IMR-90 (cell line): ENCODE data around the gene MILR1. TPM values are rescaled to one million over a fixed set of nuclear protein-coding genes. Genes with fewer than 3 reads are reported as not detected.
A peak's percentile ranks its signal among the peaks of the same experiment; 100 is the strongest.

ENCODE experiments used
- ATAC-seq: fragments of 200-7000 bp; cut with Tn5 transposase; 2 replicates; pipeline ENCODE4 v1.9.1; 2020; ENCODE audit warnings: low read depth, mild to moderate bottlenecking, moderate library complexity
- BruUV-seq: library from RNA; stranded (reverse); fragments of 400-500 nt; replicated peaks from 2 replicates; lab custom pipeline; 2021; lab: Mats Ljungman, UMichigan
- CTCF ChIA-PET: fragments of 300-600 bp; formaldehyde crosslinking; extraction: SDS; loops from one replicate; lab custom pipeline; 2021; ENCODE audit warnings: antibody characterized with exemption; lab: Yijun Ruan, JAX
- POLR2A ChIA-PET: fragments of 300-600 bp; sonication (Branson Sonifier 250); formaldehyde crosslinking; loops from one replicate; lab custom pipeline; 2022; ENCODE audit warnings: antibody characterized with exemption; ENCODE audit not compliant: unreplicated experiment; lab: Charles Lee
- DNase-seq: peaks from one replicate; pipeline ENCODE4 v3.0.0; 2013
- H2AFZ ChIP-seq: replicated peaks from 2 replicates; pipeline ENCODE3; 2013; ENCODE audit warnings: low read length, mild to moderate bottlenecking; ENCODE audit not compliant: poor library complexity
- H2AK5ac ChIP-seq: 2 replicates; pipeline ENCODE4 v1.6.1; 2013; ENCODE audit warnings: low read depth, low read length, inconsistent platforms
- H2AK9ac ChIP-seq: replicated peaks from 2 replicates; pipeline ENCODE3; 2013; ENCODE audit warnings: mild to moderate bottlenecking, low read depth, low read length, moderate library complexity; ENCODE audit not compliant: poor library complexity
- H2BK120ac ChIP-seq: 2 replicates; pipeline ENCODE4 v1.6.1; 2013; ENCODE audit warnings: low read depth, low read length, inconsistent platforms
- H2BK15ac ChIP-seq: 3 replicates; pipeline ENCODE4 v1.6.1; 2013; ENCODE audit warnings: low read depth, low read length, inconsistent platforms
- H2BK20ac ChIP-seq: 2 replicates; pipeline ENCODE4 v1.6.1; 2013; ENCODE audit warnings: low read depth, mild to moderate bottlenecking, inconsistent platforms, low read length, moderate library complexity
- H2BK5ac ChIP-seq: 2 replicates; pipeline ENCODE4 v1.6.1; 2013; ENCODE audit warnings: mild to moderate bottlenecking, low read depth, low read length, inconsistent platforms; ENCODE audit not compliant: poor library complexity, severe bottlenecking
- H3K14ac ChIP-seq: replicated peaks from 2 replicates; pipeline ENCODE4 v1.6.1; 2013; ENCODE audit warnings: low read depth, low read length, inconsistent platforms
- H3K18ac ChIP-seq: 2 replicates; pipeline ENCODE4 v1.6.1; 2013; ENCODE audit warnings: low read depth, low read length, control low read depth
- H3K23ac ChIP-seq: 2 replicates; pipeline ENCODE4 v1.6.1; 2013; ENCODE audit warnings: low read depth, low read length, inconsistent platforms
- H3K27ac ChIP-seq: 2 replicates; pipeline ENCODE4 v1.5.1; 2013; ENCODE audit warnings: mild to moderate bottlenecking, control low read depth, low read length; ENCODE audit not compliant: insufficient read depth
- H3K27me3 ChIP-seq: 2 replicates; pipeline ENCODE4 v1.6.1; 2013; ENCODE audit warnings: low read length; ENCODE audit not compliant: control insufficient read depth, insufficient read depth
- H3K36me3 ChIP-seq: 2 replicates; pipeline ENCODE4 v1.6.1; 2013; ENCODE audit warnings: low read length, mixed read lengths; ENCODE audit not compliant: control insufficient read depth, insufficient read depth
- H3K4ac ChIP-seq: 2 replicates; pipeline ENCODE4 v1.6.1; 2013; ENCODE audit warnings: low read depth, low read length, inconsistent platforms
- H3K4me1 ChIP-seq: 2 replicates; pipeline ENCODE4 v1.6.1; 2013; ENCODE audit warnings: low read length, mixed read lengths; ENCODE audit not compliant: control insufficient read depth, insufficient read depth
- H3K4me2 ChIP-seq: 2 replicates; pipeline ENCODE4 v1.6.1; 2013; ENCODE audit warnings: low read depth, mild to moderate bottlenecking, control low read depth, low read length, moderate library complexity
- H3K4me3 ChIP-seq: 2 replicates; pipeline ENCODE4 v1.5.1; 2013; ENCODE audit warnings: low read depth, mild to moderate bottlenecking, control low read depth, low read length, moderate library complexity; ENCODE audit not compliant: insufficient read depth
- H3K56ac ChIP-seq: 2 replicates; pipeline ENCODE4 v1.6.1; 2013; ENCODE audit warnings: low read length, inconsistent platforms; ENCODE audit not compliant: insufficient read depth; ENCODE audit errors: extremely low read depth
- H3K79me1 ChIP-seq, 2 experiments: 2 replicates each; pipeline ENCODE4 v1.6.1; 2013; ENCODE audit warnings: low read length in 2 of 2, inconsistent platforms in 1 of 2, low read depth in 1 of 2
- H3K9ac ChIP-seq: 2 replicates; pipeline ENCODE4 v1.6.1; 2013; ENCODE audit warnings: low read depth, low read length, control low read depth
- H3K9me1 ChIP-seq: 2 replicates; pipeline ENCODE4 v1.6.1; 2013; ENCODE audit warnings: low read length, inconsistent platforms; ENCODE audit not compliant: insufficient read depth
- H3K9me3 ChIP-seq: 2 replicates; pipeline ENCODE4 v1.6.1; 2013; ENCODE audit warnings: low read length; ENCODE audit not compliant: control insufficient read depth, insufficient read depth
- H4K20me1 ChIP-seq: 2 replicates; pipeline ENCODE4 v1.6.1; 2013; ENCODE audit warnings: low read length, inconsistent platforms; ENCODE audit not compliant: insufficient read depth
- H4K5ac ChIP-seq: 2 replicates; pipeline ENCODE4 v1.6.1; 2013; ENCODE audit warnings: mild to moderate bottlenecking, low read depth, low read length, control low read depth
- H4K8ac ChIP-seq, 2 experiments: 2 replicates each; pipeline ENCODE4 v1.6.1; 2013; ENCODE audit warnings: low read depth in 2 of 2, low read length in 2 of 2, control low read depth in 1 of 2, inconsistent platforms in 1 of 2
- H4K91ac ChIP-seq: 2 replicates; pipeline ENCODE4 v1.6.1; 2013; ENCODE audit warnings: low read depth, low read length, inconsistent platforms; ENCODE audit not compliant: insufficient read depth
- CEBPB ChIP-seq: IDR thresholded peaks from 2 replicates; pipeline ENCODE4 v1.6.1; 2012; ENCODE audit warnings: low read depth, low read length, improper control_type of control experiment
- CHD1 ChIP-seq: IDR thresholded peaks from 2 replicates; pipeline ENCODE4 v1.6.1; 2012; ENCODE audit warnings: low read depth, low read length, improper control_type of control experiment
- MXI1 ChIP-seq: IDR thresholded peaks from 2 replicates; pipeline ENCODE4 v1.6.1; 2012; ENCODE audit warnings: low read depth, mild to moderate bottlenecking, low read length, moderate library complexity, borderline replicate concordance
- RAD21 ChIP-seq: IDR thresholded peaks from 2 replicates; pipeline ENCODE4 v1.6.1; 2012; ENCODE audit warnings: low read length, improper control_type of control experiment
- RCOR1 ChIP-seq: IDR thresholded peaks from 2 replicates; pipeline ENCODE4 v1.6.1; 2012; ENCODE audit warnings: mild to moderate bottlenecking, low read length, improper control_type of control experiment; ENCODE audit not compliant: insufficient replicate concordance
- RFX5 ChIP-seq: IDR thresholded peaks from 2 replicates; pipeline ENCODE4 v1.8.0; 2012; ENCODE audit warnings: low read depth, mild to moderate bottlenecking, low read length, moderate library complexity
- SMC3 ChIP-seq: fragments of 150-350 bp; IDR thresholded peaks from 2 replicates; pipeline ENCODE4 v1.6.1; 2016; ENCODE audit warnings: low read depth, mild to moderate bottlenecking, antibody characterized with exemption, low read length, moderate library complexity
- WGBS, 2 experiments: methylation state at CpG; one replicate each; pipeline versions ENCODE4 v1.1.5 to v1.1.7; 2013; ENCODE audit warnings: missing lambda C conversion rate in 2 of 2; ENCODE audit not compliant: insufficient read length in 1 of 2; ENCODE audit errors: extremely low coverage in 2 of 2; 5-methylcytosine and 5-hydroxymethylcytosine counted together
- dilution Hi-C: fragments of 300-500 bp; cut with HindIII; formaldehyde crosslinking; loops from one replicate; pipeline ENCODE4 v1.14.3; 2018; ENCODE audit warnings: low sequenced_read_pairs; ENCODE audit not compliant: unreplicated experiment
- in situ Hi-C: fragments of 300-500 bp; cut with MboI; formaldehyde crosslinking; loops from 3 replicates; pipeline ENCODE4 v1.14.3; 2019; ENCODE audit warnings: low sequenced_read_pairs, inconsistent platforms, mixed read lengths
- intact Hi-C: fragments of 100-400 bp; cut with micrococcal nuclease; formaldehyde crosslinking; loops from 2 replicates; pipeline ENCODE4 v1.10.0; 2022
- polyA plus RNA-seq, 3 experiments: library from polyadenylated mRNA; depleted of rRNA; stranded (reverse); fragments of >200 nt; gene quantifications; 2 replicates each; pipeline ENCODE4 v1.2.3, GENCODE V29; 2012; ENCODE audit warnings: low replicate concordance in 1 of 3
- total RNA-seq: library from RNA; depleted of rRNA; stranded (reverse); fragments of >200 nt; gene quantifications from 2 replicates; pipeline ENCODE4 v1.2.3, GENCODE V29; 2012
- TF ChIP-seq, protein P1 (sequence below): fragments of 150-350 bp; IDR thresholded peaks from 2 replicates; pipeline ENCODE4 v1.6.1; 2017; ENCODE audit warnings: mild to moderate bottlenecking, antibody characterized with exemption, low read length, low read depth

MILR1 gene
- total and polyA plus RNA-seq, 2 of the 4 experiments (the other 2 are of a cell fraction) = 0.36 to 0.44 TPM

- CTCF ChIA-PET = no interaction called here
- peak overlapping the region; percentile 98 for H2AK5ac ChIP-seq
- peak overlapping the region; percentile 93 for H3K4me3 ChIP-seq
- peaks cover 79% of the 10 kb centered on the region for H4K20me1 ChIP-seq
- peak overlapping the region; percentile 99 for H3K4ac ChIP-seq
- H3K9me3 ChIP-seq = no peaks in the 10 kb centered on the region
- H3K23ac ChIP-seq = peak overlapping the region; percentile 99
- in situ Hi-C loops = no loop called here
- H3K9ac ChIP-seq = peak overlapping the region; percentile 94
- H4K5ac ChIP-seq = peak overlapping the region; percentile 77
- peaks cover 7% of the 10 kb centered on the region for H3K9me1 ChIP-seq
- H2BK15ac ChIP-seq = no peak overlapping the region; the same call in 2 of the 3 replicates
- H4K8ac ChIP-seq = peak overlapping the region; percentile 93 to 98
- TF ChIP-seq CEBPB (no peak), CHD1 (peak; percentile 97), RCOR1 (no peak), RFX5 (no peak), SMC3 (no peak), MXI1 (peak; percentile 60; the same call in 1 of the 2 replicates), RAD21 (no peak)
- TF ChIP-seq, protein P1, sequence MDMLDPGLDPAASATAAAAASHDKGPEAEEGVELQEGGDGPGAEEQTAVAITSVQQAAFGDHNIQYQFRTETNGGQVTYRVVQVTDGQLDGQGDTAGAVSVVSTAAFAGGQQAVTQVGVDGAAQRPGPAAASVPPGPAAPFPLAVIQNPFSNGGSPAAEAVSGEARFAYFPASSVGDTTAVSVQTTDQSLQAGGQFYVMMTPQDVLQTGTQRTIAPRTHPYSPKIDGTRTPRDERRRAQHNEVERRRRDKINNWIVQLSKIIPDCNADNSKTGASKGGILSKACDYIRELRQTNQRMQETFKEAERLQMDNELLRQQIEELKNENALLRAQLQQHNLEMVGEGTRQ = no peak
- peak overlapping the region; percentile 93 for H2BK5ac ChIP-seq
- H2BK20ac ChIP-seq = no peak overlapping the region
- WGBS, 2 experiments = 0% methylated on average over 56 of the region's 76 CpGs; no CpG with 5 or more reads in 1 of the 2 experiments
- peak; percentile 42 for ATAC-seq
- H4K91ac ChIP-seq = peak overlapping the region; percentile 98
- H3K56ac ChIP-seq = peak overlapping the region; percentile 98
- intact Hi-C loops = no loop called here
- peak overlapping the region; percentile 61 for H2BK120ac ChIP-seq
- peak overlapping the region; percentile 92 for H3K27ac ChIP-seq
- peaks cover 2% of the 10 kb centered on the region; the same call in 1 of the 2 replicates for H3K4me1 ChIP-seq
- peak overlapping the region; percentile 88 for H3K18ac ChIP-seq
- no TSS peak for BruUV-seq
- H3K4me2 ChIP-seq = peak overlapping the region; percentile 90; the same call in 1 of the 2 replicates
- H2AK9ac ChIP-seq = peak overlapping the region; percentile 100
- peak; percentile 82 for DNase-seq
- peak overlapping the region; percentile 91 for H2AFZ ChIP-seq
- peak overlapping the region; percentile 99 for H3K14ac ChIP-seq
- POLR2A ChIA-PET = interaction anchor here (0.6 to 1.2 kb wide), 8 partner anchors 9 to 236 kb away, joined by 3 to 7 read pairs (median 3); partner anchors contain the start of gene POLG2
- H3K79me1 ChIP-seq = peaks cover 26 to 67% of the 10 kb centered on the region in 2 experiments
- no peaks in the 10 kb centered on the region for H3K27me3 ChIP-seq
- peaks cover 46% of the 10 kb centered on the region for H3K36me3 ChIP-seq
- dilution Hi-C loops = no loop called here
Measured at GRCh38 chr17:64505340-64506200, 56.7 kb downstream of the MILR1 start.
